GM18499 (cell line): Measurements from ENCODE around the gene ZNHIT3.
"Not testable (repeated sequence)": the region's sequence is repeated elsewhere in the genome, so short reads cannot be mapped to it uniquely, and the experiment has no call there.

Experiments used
- ATAC-seq: cut with Tn5 transposase; IDR thresholded peaks from one replicate; pipeline ENCODE4 v1.9.1; 2021; ENCODE audit warnings: moderate number of reproducible peaks; ENCODE audit not compliant: insufficient read depth, unreplicated experiment

ZNHIT3 gene

GRCh38 chr17:36482611-36483504, 3.6 kb upstream of the ZNHIT3 start:
- no peak for ATAC-seq

GRCh38 chr17:36484021-36484420, 2.5 kb upstream of the ZNHIT3 start:
- ATAC-seq = not testable (repeated sequence)

- ATAC-seq = no peak
Observed at GRCh38 chr17:36485027-36485426, 1.5 kb upstream of the ZNHIT3 start.

DNA sequence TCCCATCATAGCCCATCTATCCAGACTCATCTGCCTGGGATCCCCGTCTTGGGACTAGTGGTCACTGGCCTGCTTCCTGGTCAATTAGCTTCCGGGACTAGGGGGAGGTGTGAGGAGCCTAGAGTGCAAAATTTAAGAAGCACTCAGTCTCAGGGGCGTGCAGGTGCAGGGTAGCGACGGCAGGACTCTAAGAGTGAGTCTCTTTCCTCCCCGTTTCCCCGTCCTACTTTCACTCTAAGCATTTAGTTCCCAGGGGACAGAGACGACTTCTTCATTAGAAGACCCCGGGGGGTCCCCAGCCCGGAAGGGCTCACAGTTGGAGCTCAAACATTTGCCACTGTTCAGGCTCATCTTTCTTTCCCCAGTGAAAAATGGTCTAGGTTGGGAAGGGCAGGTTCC, 677 bp upstream of the ZNHIT3 start:
- no peak for ATAC-seq

DNA sequence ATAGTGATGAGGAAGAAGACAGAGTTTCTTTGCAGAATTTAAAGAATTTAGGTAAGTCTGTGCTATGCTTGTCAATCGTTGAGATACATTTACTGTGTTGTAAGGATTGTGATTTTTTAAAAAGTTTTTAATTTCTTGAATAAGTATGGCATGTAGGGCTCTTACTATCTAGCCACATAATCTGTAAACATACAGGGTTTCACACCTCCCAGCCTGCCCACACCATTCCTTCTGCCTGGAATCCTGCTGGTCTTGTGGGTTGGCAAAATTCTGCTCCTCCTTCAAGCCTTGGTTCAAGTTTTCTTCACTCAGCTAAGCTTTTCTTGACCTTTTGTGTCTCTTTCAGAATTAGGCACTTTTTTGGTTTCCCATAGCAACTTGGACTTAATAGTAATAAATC, 7.5 kb downstream of the ZNHIT3 start:
- no peak for ATAC-seq

GRCh38 chr17:36494674-36495073, 8.2 kb downstream of the ZNHIT3 start:
- no peak for ATAC-seq

- no peak for ATAC-seq
Observed at GRCh38 chr17:36495076-36495578, 8.6 kb downstream of the ZNHIT3 start.

DNA sequence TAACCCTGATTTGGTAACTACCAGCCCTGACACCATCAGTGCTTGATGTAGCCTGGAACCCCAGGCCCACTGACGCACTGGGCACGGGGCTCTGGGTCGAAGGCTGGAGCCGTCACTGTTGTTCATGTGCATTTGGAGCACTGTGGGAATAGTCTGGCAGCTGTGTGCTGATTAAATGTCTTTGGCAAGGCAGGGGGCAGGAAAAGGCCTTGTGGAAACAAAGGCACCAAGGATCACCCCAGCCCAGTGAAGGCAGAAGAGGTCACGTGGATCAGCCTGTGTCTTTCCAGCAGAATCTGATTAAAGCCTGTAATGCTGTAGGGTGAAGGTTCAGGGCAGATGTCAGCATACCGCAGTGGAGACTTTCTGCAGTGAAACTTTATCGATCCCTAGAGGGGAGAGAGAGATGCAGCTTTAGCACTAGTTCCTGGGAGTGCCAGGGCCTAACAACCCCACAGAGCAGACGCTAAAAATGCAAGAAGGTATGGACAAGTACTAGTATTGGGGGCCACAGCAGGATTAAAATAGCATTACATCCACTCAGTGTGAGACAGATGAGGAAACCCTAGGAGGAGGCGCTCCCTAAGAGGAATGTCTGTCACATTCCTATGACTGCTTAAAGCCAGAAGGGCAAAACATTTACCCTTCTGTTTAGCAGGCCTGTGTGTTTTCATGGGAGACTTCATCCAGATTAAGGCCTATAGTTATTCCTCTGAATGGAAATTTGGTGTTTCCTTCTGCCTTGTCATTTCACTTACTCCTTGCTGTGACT, 9.7 kb downstream of the ZNHIT3 start:
- ATAC-seq = no peak

GRCh38 chr17:36498155-36498554, 11.7 kb downstream of the ZNHIT3 start:
- no peak for ATAC-seq

DNA sequence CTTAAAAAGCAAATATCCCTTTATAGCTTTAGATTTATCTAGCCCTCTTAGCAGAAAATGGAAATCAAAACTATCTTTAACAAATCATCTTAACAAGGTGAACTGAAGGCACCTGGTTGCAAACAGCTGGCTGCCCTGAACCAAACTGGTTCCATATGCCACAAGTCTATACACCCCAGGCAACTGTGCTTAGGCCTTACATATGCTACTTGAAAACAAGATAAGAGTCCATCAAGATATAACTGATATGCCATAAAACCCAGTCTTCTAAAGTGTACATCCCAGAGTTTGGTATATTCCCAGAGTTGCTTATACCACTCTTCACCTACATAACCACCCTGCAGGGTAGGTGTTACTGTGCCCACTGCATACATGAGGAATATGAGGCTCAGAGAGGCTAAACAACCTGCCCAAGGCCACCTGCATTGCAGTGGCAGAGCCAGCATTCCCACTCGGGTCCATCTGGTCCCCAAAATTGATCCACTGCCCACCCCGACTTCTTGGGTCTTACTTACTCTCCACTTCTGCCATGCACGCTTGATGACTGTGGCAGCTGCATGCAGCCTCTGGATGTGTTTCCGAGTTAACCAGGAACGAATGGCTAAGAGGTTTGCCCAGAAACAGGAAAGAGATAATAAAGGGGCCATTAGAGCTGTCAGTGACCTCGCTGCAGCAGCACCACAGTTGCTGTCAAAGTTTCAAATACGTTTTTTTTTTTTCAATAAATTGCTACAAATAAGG, 12.2 kb downstream of the ZNHIT3 start:
- no peak for ATAC-seq

DNA sequence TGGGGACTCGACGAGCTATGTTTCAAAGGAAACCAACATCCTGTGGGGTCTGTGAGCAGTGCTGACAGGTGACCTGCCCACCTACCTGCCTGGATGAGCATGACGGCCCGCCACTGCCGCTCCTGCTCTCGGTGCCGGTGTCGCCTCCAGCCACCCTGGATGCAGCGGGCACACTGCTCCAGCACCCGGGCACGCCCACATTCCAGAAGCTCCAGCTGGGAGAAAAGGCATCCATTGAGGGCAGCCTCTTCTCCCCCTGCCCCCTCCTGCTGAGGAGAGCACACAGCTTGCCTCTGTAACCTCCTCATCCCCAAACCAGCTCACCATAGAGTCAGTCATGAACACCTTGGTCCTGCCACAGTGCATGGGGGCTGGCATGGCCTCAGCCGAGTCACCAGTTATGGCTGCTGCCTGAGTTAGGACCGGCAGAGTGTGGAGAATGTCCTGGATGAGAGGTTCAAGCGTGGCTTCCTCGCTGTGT, 14.3 kb downstream of the ZNHIT3 start:
- no peak for ATAC-seq

DNA sequence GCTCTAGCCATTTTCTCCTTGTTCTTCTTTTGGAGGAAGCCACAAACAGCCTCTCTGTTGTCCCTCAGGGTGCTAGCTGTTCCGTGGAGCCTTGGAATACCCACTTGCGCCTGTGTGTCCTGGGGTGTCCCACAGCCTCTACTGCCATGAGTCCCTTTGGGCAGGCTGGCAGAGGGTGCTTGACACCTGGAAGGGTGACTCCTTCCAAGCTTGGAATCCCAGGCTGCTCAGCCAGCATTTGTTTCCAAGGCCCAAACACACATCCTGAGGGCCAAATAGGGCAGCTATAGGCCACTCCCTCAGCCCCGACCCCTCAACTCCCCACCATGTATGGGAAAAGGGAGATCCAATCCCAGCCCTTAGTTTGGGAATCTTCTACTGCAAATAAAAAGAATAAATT, 14.9 kb downstream of the ZNHIT3 start:
- ATAC-seq = no peak

- no peak for ATAC-seq
Observed at GRCh38 chr17:36501963-36502362, 15.5 kb downstream of the ZNHIT3 start.

DNA sequence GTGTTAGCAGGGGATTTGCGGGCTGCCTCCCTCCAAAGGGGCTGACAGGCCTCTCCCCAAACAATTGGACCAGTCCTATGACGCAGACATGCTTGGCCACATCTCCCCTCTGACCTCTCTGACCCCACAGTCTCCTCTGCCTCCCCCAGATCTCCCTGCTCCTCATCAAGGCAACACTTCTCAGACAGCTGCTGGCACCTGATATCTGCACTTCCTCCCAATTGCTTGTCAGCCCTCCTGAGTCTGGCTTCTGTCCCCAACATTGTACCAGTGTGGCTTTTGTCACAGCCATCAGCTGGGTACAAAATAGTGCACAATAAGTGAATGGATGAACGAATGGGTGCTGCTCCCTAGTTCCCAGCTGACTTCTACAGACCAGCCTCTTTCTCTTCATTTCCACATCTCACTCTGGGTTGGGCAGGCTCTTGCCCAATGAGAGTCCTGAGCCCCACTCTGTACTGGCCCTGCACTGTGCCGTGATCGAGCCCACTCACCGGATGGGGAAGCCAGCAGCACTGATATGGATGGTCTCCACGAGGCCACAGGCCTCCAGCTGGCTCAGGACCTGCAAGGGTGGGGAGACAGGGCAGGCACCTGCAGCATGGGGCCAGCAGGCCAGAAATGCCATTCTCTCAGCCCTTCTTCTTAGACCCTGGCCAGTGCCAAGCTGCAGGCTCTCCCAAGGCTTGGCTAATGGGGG, 17.1 kb downstream of the ZNHIT3 start:
- ATAC-seq = no peak

- ATAC-seq = no peak
Observed at GRCh38 chr17:36504156-36504545, 17.7 kb downstream of the ZNHIT3 start.

GRCh38 chr17:36505171-36505570, 18.7 kb downstream of the ZNHIT3 start:
- no peak for ATAC-seq

DNA sequence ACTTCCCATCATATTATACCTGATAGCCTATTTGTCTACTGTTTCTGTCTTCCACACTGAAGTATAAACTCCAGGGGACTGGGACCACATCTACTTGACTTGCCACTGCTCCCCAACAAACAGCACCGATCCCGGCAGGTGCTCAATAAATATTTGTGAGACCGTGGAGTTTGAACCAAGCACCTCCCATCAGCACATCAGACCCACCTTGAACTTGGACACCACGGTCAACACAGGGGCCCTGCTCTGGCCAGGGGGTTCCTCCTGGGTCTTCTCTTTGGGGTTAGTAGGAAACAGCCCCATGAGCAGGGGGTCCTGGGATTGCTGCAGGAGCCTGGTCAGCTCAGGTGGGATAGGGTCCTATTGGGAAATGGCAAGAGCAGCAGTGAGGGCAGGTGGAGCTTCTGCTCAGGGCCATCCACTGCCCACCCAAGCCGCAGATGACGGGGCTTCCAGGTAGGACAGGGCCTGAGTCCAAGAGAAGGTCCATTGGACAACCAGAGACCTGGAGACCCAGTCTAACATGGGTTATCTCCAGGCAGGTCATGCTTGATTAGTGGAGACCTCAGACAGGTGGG, 19.9 kb downstream of the ZNHIT3 start:
- ATAC-seq = no peak

GRCh38 chr17:36506831-36507230, 20.4 kb downstream of the ZNHIT3 start:
- ATAC-seq = no peak

GRCh38 chr17:36507266-36507665, 20.8 kb downstream of the ZNHIT3 start:
- ATAC-seq = no peak

DNA sequence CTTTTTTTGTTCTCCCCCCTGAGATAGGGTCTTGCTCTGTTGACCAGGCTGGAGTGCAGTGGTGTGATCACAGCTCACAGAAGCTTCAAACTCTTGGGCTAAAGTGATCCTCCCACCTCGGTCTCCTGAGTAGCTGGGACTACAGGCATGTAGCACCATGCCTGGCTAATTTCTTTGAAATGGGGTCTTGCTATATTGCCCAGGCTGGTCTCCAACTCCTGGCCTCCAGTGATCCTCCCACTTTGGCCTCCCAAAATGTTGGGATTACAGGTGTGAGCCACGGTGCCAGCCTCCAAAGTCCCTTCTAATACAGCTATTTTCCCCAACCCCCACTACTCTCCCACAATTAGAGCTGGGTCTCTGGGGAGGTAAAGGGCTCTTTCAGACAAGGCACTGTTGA, 22.0 kb downstream of the ZNHIT3 start:
- ATAC-seq = not testable (repeated sequence)
